Measurements from ENCODE around the gene KIAA0513. TPM values are rescaled to one million over a fixed set of nuclear protein-coding genes. Genes with fewer than 3 reads are reported as not detected.

The KIAA0513 gene
- total and polyA plus RNA-seq, 2 of the 13 experiments (the other 11 are each of a cell fraction or from before 2014, with no cell fraction given) = 1.8 TPM

GRCh38 chr16:85061566-85061965 lies 34.0 kb downstream of the KIAA0513 start (continued):
- no peak for TF ChIP-seq ZNF253 (CRISPR knock-in tag; IDR thresholded peaks at IDR 0.05; ENCODE audit: borderline replicate concordance)
- TF ChIP-seq ZNF296 (CRISPR knock-in tag; conservative IDR thresholded peaks at IDR 0.05) = no peak
- TF ChIP-seq HOMEZ (CRISPR knock-in tag; IDR thresholded peaks at IDR 0.05; ENCODE audit: low read depth) = no peak
- no peak for TF ChIP-seq TBX3 (IDR thresholded peaks at IDR 0.05; ENCODE audit: borderline replicate concordance)
- TF ChIP-seq ZNF576 (CRISPR knock-in tag; IDR thresholded peaks at IDR 0.05) = no peak

GRCh38 chr16:85062323-85062722 lies 34.7 kb downstream of the KIAA0513 start:
- FAIRE-seq = no peak

More at GRCh38 chr16:85062323-85062722, 34.7 kb downstream of the KIAA0513 start:
- CTCF ChIA-PET (ENCODE audit: low intra/inter-chr PET ratio, low total read pairs) = no interaction called here
- POLR2A ChIA-PET = no interaction called here
- BruUV-seq (replicated peaks) = no TSS peak
- no peak for ATAC-seq
- Histone ChIP-seq H3K36me3 (replicated peaks in 1 of 2; ENCODE audit: control insufficient read depth in 1 of 2, insufficient read depth in 2 of 2, low read length in 2 of 2) (no peaks in the 10 kb centered on the region), H3K27me3 (ENCODE audit: control insufficient read depth in 1 of 2, insufficient read depth in 2 of 2, low read length in 2 of 2) (peaks cover 8 to 38% of the 10 kb centered on the region in 2 experiments; a peak in 4 of 5 replicates), H3K9me3 (ENCODE audit: low read length) (no peaks in the 10 kb centered on the region), H3K4me1 (ENCODE audit: insufficient read depth, low read length) (peaks cover 4% of the 10 kb centered on the region; the same call in 1 of the 2 replicates), H3K79me2 (ENCODE audit: insufficient read depth, low read length) (no peaks in the 10 kb centered on the region), H3K27ac (ENCODE audit: extremely low read length, insufficient read depth, low read length) (no peak overlapping the region), H4K20me1 (ENCODE audit: insufficient read depth, low read length) (no peaks in the 10 kb centered on the region), H2AFZ (ENCODE audit: low read length) (no peak overlapping the region), H3K9ac (ENCODE audit: insufficient read depth, low read depth, low read length) (no peak overlapping the region), H3K4me3 (replicated peaks in 1 of 3; ENCODE audit: insufficient read depth in 1 of 3, low read depth in 2 of 3, low read length in 3 of 3) (no peak overlapping the region), H3K4me2 (ENCODE audit: low read depth, low read length) (no peak overlapping the region)
- 39% methylated on average over 9 of the region's 9 CpGs for WGBS (ENCODE audit: low lambda C conversion rate)
- TF ChIP-seq ZNF766 (CRISPR knock-in tag; IDR thresholded peaks at IDR 0.05; ENCODE audit: borderline replicate concordance) = no peak
- no peak for TF ChIP-seq ZNF761 (CRISPR knock-in tag; conservative IDR thresholded peaks at IDR 0.05)
- no peak for TF ChIP-seq ELF3 (CRISPR knock-in tag; IDR thresholded peaks at IDR 0.05)
- no peak for TF ChIP-seq TBX2 (CRISPR knock-in tag; IDR thresholded peaks at IDR 0.05; ENCODE audit: borderline replicate concordance)
- no peak for DNase-seq (ENCODE audit: low spot score)
- intact Hi-C loops (cut with micrococcal nuclease; ENCODE audit: unreplicated experiment) (no loop called here), in situ Hi-C loops (cut with HindIII; ENCODE audit: extremely low pct_ligation_motif_present, low pct_unique_long_range_greater_than_20kb) (no loop called here)

Data from HepG2 (cell line).